Thymus (tissue), 11 donors: ENCODE measurements around the gene ACTL7A. TPM values are rescaled to one million over a fixed set of nuclear protein-coding genes. Genes with fewer than 3 reads are reported as not detected.
"Not testable (repeated sequence)": the region's sequence is repeated elsewhere in the genome, so short reads cannot be mapped to it uniquely, and the experiment has no call there.

ENCODE experiments used
- DNase-seq, 9 donors: peaks; one replicate each; pipeline ENCODE4 v3.0.0-alpha.2; 2013; ENCODE audit warnings: low spot score in 9 of 9, low read depth in 6 of 9, missing footprints in 1 of 9
- H3K27ac ChIP-seq, 2 donors: one replicate each; pipeline ENCODE4 v1.5.1; 2013; ENCODE audit warnings: control low read depth in 1 of 2, low read depth in 1 of 2, low read length in 1 of 2, mild to moderate bottlenecking in 1 of 2, moderate library complexity in 1 of 2
- H3K27me3 ChIP-seq, 2 donors: one replicate each; pipeline ENCODE4 v1.5.1; 2013; ENCODE audit warnings: low read length in 1 of 2; ENCODE audit not compliant: control insufficient read depth in 2 of 2, insufficient read depth in 1 of 2
- H3K36me3 ChIP-seq, 2 donors: one replicate each; pipeline ENCODE4 v1.5.1; 2013; ENCODE audit warnings: low read length in 1 of 2, mild to moderate bottlenecking in 1 of 2, moderate library complexity in 1 of 2; ENCODE audit not compliant: control insufficient read depth in 2 of 2, insufficient read depth in 2 of 2
- H3K4me1 ChIP-seq, 2 donors: one replicate each; pipeline ENCODE4 v1.5.1; 2013; ENCODE audit warnings: low read length in 2 of 2; ENCODE audit not compliant: control insufficient read depth in 2 of 2, insufficient read depth in 2 of 2
- H3K4me3 ChIP-seq, 2 donors: one replicate each; pipeline ENCODE4 v1.5.1; 2013; ENCODE audit warnings: low read length in 2 of 2, control low read depth in 1 of 2, mild to moderate bottlenecking in 1 of 2
- H3K9me3 ChIP-seq, 2 donors: one replicate each; pipeline ENCODE4 v1.5.1; 2013; ENCODE audit warnings: low read length in 1 of 2, mild to moderate bottlenecking in 1 of 2; ENCODE audit not compliant: control insufficient read depth in 2 of 2, insufficient read depth in 1 of 2
- WGBS: extraction: QIAGEN DNeasy Blood & Tissue Kit; methylation state at CpG from one replicate; pipeline ENCODE4 v1.1.7; 2013; 5-methylcytosine and 5-hydroxymethylcytosine counted together
- polyA plus RNA-seq: library from polyadenylated mRNA; stranded (reverse); fragments of 200-250 nt; gene quantifications from one replicate; pipeline ENCODE4 v1.2.3, GENCODE V29; 2013
- total RNA-seq: library from RNA; stranded (reverse); fragments of 120-200 nt; gene quantifications from one replicate; pipeline ENCODE4 v1.2.4, GENCODE V29; 2013
- donor health status: healthy.

ACTL7A gene
- total and polyA plus RNA-seq, 2 donors = not detected

GRCh38 chr9:108832179-108832500, 29.9 kb upstream of the ACTL7A start:
- Histone ChIP-seq H3K27ac (no peak overlapping the region), H3K27me3 (no peaks in the 10 kb centered on the region), H3K36me3 (no peaks in the 10 kb centered on the region), H3K4me1 (no peaks in the 10 kb centered on the region), H3K9me3 (no peaks in the 10 kb centered on the region), H3K4me3 (no peak overlapping the region)
- no peak for DNase-seq
- WGBS = 98% methylated on average over 3 of the region's 3 CpGs

DNA sequence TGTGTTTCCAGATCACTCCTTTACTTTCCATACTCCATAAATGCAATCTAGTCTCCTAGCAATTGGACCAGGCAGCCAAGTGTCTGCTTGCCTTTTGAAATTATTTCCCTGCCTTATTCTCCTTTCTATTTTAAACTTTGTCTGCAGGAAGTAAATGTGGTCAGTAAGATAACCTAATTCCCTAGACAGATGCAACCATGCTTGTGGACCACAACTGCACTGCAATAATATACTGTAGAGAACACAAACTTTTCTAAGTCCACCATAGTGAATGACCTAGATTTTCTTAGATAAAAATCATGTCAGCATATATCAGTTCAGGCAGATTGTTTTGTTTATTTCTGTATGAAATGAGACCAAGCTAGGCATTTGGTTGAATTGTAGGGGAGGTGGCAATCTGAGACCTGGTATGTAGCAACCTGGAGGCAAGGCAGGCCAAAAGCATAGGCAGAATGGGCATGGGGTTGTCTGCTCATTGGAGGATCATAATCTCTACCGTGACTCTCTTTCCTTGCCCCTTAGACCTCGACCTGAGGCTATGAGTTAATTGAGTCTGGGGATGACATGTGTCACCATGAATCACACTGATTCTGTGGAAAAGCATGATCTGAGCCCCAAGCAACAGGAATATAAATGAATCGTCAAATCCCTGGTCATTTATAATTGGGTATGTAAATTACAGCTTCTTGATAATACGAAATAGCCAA, 27.0 kb upstream of the ACTL7A start:
- Histone ChIP-seq H3K4me3 (no peak overlapping the region), H3K9me3 (no peaks in the 10 kb centered on the region), H3K27ac (no peak overlapping the region), H3K36me3 (no peaks in the 10 kb centered on the region), H3K27me3 (no peaks in the 10 kb centered on the region), H3K4me1 (no peaks in the 10 kb centered on the region)
- 64% methylated on average over 4 of the region's 4 CpGs for WGBS
- no peak for DNase-seq

- Histone ChIP-seq H3K4me3 (no peak overlapping the region), H3K9me3 (no peaks in the 10 kb centered on the region), H3K27me3 (no peaks in the 10 kb centered on the region), H3K27ac (no peak overlapping the region), H3K4me1 (no peaks in the 10 kb centered on the region), H3K36me3 (no peaks in the 10 kb centered on the region)
- 96% methylated on average over 7 of the region's 7 CpGs for WGBS
- DNase-seq = no peak
These were observed 26.2 kb upstream of the ACTL7A start for GRCh38 chr9:108835831-108836230.

DNA sequence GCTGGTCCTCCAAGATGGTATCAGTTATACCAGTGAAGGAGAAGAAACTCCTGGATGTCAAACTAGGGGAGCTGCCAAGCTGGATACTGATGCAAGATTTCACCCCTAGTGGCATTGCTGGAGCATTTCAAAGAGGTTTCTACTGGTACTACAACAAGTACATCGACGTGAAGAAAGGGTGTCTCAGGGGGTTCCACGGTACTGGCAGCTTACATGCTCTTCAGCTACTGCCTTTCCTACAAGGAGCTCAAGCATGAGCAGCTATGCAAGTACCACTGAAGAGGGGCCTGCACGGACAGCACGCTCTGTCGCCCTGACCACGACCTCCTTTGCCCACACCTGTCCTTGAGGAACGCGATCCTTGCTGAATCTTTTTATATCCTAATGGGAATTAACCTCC, 25.7 kb upstream of the ACTL7A start:
- no peaks in the 10 kb centered on the region for H3K4me1 ChIP-seq

DNA sequence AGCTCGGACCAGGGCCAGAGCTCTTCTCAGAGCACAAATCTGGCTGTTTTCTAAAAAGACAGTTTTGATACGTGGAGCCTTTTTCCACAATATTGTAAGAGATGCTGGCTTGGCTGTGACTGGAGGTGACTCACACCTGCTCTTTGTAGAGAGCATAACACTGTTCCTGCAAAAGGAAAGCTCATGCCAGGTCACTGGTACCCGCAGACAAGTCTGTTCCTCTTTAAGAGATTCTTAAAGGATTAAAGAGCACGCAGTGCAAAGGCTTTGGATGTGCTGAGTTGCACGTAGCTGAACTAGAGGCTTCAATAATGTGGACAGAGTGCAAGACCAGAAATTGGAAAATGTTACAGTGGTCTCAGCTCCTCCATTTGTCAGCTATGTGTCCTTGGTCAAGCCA, 25.3 kb upstream of the ACTL7A start:
- Histone ChIP-seq H3K27me3 (no peaks in the 10 kb centered on the region), H3K4me3 (no peak overlapping the region), H3K4me1 (no peaks in the 10 kb centered on the region), H3K36me3 (no peaks in the 10 kb centered on the region), H3K27ac (no peak overlapping the region), H3K9me3 (no peaks in the 10 kb centered on the region)
- DNase-seq = no peak
- 83% methylated on average over 5 of the region's 5 CpGs for WGBS

More for the DNA sequence above, 25.7 kb upstream of the ACTL7A start:
- Histone ChIP-seq H3K36me3 (no peaks in the 10 kb centered on the region), H3K4me3 (no peak overlapping the region), H3K9me3 (no peaks in the 10 kb centered on the region), H3K27ac (no peak overlapping the region), H3K27me3 (no peaks in the 10 kb centered on the region)
- WGBS = 94% methylated on average over 9 of the region's 9 CpGs
- DNase-seq = no peak

DNA sequence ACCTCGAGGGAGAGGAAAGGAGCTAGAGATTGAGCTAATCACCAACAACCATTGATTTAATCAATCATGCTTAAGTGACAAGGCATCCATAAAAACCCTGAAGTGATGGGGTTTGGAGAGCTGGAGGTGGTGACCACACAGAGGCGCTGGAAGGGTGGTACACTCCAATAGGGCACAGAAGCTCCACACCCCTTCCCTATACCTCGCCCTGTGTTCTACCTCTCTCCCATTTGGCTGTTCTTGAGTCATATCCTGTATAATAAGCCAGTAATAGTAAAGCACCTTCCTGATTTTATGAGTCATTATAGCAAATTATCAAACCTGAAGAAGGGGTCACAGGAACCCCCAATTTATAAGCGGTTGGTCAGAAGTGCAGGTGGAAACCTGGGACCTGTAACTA, 24.5 kb upstream of the ACTL7A start:
- Histone ChIP-seq H3K9me3 (no peaks in the 10 kb centered on the region), H3K4me3 (no peak overlapping the region), H3K36me3 (no peaks in the 10 kb centered on the region), H3K4me1 (no peaks in the 10 kb centered on the region), H3K27me3 (no peaks in the 10 kb centered on the region), H3K27ac (no peak overlapping the region)
- 87% methylated on average over 4 of the region's 4 CpGs for WGBS
- DNase-seq = no peak

DNA sequence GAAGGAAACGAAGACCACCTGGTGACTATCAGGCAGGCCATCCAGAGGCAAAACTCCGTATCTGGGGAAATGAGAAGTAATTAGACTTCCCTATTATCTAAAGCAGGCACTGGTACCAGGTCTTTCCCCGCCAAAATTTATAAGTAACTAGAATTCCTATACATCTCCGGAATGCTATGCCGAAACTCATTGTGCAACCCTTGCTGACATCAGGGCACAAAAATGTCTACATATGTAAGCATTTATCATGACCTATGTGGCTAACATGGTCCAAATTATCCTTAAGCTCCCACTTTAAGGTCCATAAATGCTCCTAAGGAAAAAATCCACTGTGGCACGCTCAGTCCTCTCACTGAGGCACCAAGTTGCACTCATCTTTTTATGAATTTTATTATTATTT, 24.0 kb upstream of the ACTL7A start:
- no peaks in the 10 kb centered on the region for H3K36me3 ChIP-seq
- no peak for DNase-seq
- WGBS = 97% methylated on average over 6 of the region's 6 CpGs

GRCh38 chr9:108839561-108839960, 22.5 kb upstream of the ACTL7A start:
- H3K4me3 ChIP-seq, H3K36me3 ChIP-seq, DNase-seq, H3K4me1 ChIP-seq, H3K9me3 ChIP-seq, H3K27me3 ChIP-seq, H3K27ac ChIP-seq: not testable (repeated sequence)
- WGBS = 99% methylated on average over 5 of the region's 5 CpGs

More for the DNA sequence above, 24.0 kb upstream of the ACTL7A start:
- no peaks in the 10 kb centered on the region for H3K27me3 ChIP-seq
- no peaks in the 10 kb centered on the region for H3K9me3 ChIP-seq
- peaks cover 0 to 4% of the 10 kb centered on the region in 2 donors for H3K4me1 ChIP-seq
- no peak overlapping the region for H3K4me3 ChIP-seq
- H3K27ac ChIP-seq = no peak overlapping the region

DNA sequence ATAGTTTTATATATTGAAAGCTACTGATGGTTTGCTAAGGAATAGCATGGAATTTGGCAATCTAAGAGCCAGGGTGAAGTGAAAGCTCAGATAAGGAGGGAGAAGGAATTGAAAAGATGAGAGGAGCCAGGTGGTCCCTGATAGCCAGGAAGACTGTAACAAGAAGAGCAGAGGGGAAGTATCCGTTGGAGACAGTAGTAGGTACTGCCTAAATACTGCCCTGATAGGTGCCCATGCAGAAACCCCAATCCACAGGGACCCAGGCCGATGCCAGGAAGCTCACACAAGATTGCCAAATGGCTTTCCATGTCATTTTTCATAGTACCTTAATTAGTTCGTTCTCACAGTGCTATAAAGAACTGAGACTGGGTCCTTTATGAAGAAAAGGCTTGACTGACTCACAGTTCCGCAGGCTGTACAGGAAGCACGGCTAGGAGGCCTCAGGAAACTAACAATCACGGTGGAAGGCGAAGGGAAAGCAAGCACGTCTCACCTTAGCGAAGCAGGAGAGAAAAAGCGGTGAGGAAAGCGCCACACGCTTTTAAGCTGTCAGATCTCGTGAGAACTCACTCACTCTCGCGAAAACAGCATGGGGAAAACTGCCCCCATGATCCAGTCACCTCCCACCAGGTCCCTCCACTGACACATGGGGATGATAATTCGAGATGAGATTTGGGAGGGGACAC, 19.3 kb upstream of the ACTL7A start:
- Histone ChIP-seq H3K36me3 (no peaks in the 10 kb centered on the region), H3K9me3 (no peaks in the 10 kb centered on the region), H3K4me3 (no peak overlapping the region), H3K27ac (no peak overlapping the region), H3K4me1 (peaks cover 0 to 4% of the 10 kb centered on the region in 2 donors), H3K27me3 (no peaks in the 10 kb centered on the region)
- WGBS = 29% methylated on average over 16 of the region's 16 CpGs
- peak in 5 of 9 donors; percentile 4 to 47 (median 13) for DNase-seq
